Adipose tissue (tissue), 3 donors: ENCODE results near the gene DAPK1. TPM values are rescaled to one million over a fixed set of nuclear protein-coding genes. Genes with fewer than 3 reads are reported as not detected.

ENCODE experiments used
- H3K27ac ChIP-seq: one replicate; pipeline ENCODE4 v1.5.1; 2013; ENCODE audit warnings: low read depth, low read length
- whole genome bisulfite sequencing, 3 donors: extraction: QIAGEN DNeasy Blood & Tissue Kit; methylation state at CpG; one replicate each; pipeline ENCODE4 v1.1.7; 2013; 5-methylcytosine and 5-hydroxymethylcytosine counted together
- polyA plus RNA-seq, 3 donors: library from polyadenylated mRNA; stranded (reverse); fragments of 200-250 nt; gene quantifications; one replicate each; pipeline ENCODE4 v1.2.3, GENCODE V29; 2013
- donor health status: healthy with polysubstance abuse.
- donor health status: Bipolar disorder and iron deficiency.
- donor health status: healthy.

DAPK1 gene
- polyA plus RNA-seq, 3 donors: 7.4 to 39.8 (median 12.8) TPM

- no peak overlapping the region for H3K27ac ChIP-seq
- WGBS, 3 donors: 64 to 94% (median 77%) methylated on average over 7 of the region's 7 CpGs
Observed at GRCh38 chr9:87703636-87704276, 206.1 kb downstream of the DAPK1 start.

DNA sequence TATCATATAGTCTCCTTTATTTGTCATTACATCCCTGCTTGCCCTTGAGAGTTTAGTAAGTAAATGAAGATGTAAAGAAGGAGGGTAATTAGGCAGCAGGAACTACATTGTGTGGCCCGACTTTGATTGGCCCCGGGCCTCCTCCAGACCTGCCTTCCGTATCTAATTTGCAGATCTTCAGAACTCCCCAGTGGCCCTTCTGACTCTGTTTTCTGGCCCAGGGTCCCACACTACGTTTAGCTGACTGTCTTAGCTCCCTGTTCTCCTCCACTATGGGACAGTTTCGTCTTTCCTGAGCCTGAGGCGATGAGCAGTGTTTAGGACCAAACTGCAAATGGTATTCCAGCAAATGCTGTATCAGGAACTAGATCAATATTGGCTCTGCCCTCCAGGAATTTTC lies 206.7 kb downstream of the DAPK1 start:
- 72 to 85% (median 81%) methylated on average over 6 of the region's 6 CpGs for WGBS, 3 donors
- H3K27ac ChIP-seq: no peak overlapping the region

DNA sequence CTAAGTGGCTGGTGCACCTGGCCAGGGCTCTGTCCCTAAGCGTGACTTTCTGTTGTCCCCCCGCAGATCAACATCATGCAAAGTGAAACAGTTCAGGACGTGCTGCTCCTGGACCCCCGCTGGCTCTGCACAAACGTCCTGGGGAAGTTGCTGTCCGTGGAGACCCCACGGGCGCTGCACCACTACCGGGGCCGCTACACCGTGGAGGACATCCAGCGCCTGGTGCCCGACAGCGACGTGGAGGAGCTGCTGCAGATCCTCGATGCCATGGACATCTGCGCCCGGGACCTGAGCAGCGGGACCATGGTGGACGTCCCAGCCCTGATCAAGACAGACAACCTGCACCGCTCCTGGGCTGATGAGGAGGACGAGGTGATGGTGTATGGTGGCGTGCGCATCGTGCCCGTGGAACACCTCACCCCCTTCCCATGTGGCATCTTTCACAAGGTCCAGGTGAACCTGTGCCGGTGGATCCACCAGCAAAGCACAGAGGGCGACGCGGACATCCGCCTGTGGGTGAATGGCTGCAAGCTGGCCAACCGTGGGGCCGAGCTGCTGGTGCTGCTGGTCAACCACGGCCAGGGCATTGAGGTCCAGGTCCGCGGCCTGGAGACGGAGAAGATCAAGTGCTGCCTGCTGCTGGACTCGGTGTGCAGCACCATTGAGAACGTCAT lies 208.5 kb downstream of the DAPK1 start:
- WGBS, 3 donors: 95 to 97% (median 97%) methylated on average over 38 to 39 of the region's 39 CpGs
- no peak overlapping the region for H3K27ac ChIP-seq

DNA sequence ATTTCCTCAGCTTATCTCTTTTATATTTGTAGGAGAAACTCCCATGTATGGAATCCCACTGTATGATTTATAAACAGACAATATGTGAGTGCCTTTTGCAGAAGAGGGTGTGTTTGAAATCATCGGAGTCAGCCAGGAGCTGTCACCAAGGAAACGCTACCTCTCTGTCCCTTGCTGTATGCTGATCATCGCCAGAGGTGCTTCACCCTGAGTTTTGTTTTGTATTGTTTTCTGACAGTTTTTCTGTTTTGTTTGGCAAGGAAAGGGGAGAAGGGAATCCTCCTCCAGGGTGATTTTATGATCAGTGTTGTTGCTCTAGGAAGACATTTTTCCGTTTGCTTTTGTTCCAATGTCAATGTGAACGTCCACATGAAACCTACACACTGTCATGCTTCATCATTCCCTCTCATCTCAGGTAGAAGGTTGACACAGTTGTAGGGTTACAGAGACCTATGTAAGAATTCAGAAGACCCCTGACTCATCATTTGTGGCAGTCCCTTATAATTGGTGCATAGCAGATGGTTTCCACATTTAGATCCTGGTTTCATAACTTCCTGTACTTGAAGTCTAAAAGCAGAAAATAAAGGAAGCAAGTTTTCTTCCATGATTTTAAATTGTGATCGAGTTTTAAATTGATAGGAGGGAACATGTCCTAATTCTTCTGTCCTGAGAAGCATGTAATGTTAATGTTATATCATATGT lies 210.3 kb downstream of the DAPK1 start:
- H3K27ac ChIP-seq: no peak overlapping the region
- 59 to 74% (median 60%) methylated on average over 6 of the region's 6 CpGs for WGBS, 3 donors

- 78 to 84% (median 84%) methylated on average over 5 of the region's 5 CpGs for WGBS, 3 donors
- H3K27ac ChIP-seq: no peak overlapping the region
Observed at GRCh38 chr9:87708546-87708945, 210.9 kb downstream of the DAPK1 start.

DNA sequence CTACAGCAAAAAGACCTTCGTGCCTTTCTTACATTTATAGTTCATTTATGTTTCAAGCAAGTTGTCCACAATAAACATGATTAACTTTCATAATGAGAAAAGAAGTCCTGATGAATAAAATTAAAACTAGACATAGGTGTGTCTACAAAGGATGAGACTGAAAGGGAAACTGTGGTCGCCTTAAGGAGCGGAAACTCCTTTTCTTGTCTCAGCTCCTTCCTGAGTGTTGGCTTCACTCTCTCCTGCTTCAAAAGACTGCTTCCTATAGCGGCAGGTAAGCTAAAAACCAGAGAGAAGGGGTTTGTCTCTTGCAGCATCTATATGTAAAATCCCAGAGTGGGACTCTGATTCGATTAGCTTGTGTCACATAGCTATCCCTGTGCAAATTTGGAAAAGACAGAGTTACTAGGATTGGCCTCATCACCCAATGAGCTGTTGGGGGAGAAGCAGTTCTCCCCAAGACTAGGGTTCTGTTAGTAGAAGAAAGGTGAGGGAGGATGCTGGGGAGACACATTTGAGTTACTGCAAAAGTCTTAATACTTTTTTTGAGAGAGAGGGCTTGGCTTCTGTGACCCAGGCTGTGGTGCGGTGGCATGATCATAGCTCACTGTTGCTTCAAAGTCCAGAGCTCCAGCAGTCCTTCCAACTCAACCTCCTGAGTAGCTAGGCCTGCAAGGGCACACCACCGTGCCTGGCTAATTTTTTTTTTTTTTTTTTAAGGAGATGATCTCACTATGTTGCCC lies 211.5 kb downstream of the DAPK1 start:
- 81 to 87% (median 85%) methylated on average over 7 of the region's 7 CpGs for WGBS, 3 donors
- no peak overlapping the region for H3K27ac ChIP-seq

GRCh38 chr9:87710443-87710842 lies 212.8 kb downstream of the DAPK1 start:
- no peak overlapping the region for H3K27ac ChIP-seq
- WGBS, 3 donors: 81 to 95% (median 85%) methylated on average over 5 of the region's 5 CpGs

DNA sequence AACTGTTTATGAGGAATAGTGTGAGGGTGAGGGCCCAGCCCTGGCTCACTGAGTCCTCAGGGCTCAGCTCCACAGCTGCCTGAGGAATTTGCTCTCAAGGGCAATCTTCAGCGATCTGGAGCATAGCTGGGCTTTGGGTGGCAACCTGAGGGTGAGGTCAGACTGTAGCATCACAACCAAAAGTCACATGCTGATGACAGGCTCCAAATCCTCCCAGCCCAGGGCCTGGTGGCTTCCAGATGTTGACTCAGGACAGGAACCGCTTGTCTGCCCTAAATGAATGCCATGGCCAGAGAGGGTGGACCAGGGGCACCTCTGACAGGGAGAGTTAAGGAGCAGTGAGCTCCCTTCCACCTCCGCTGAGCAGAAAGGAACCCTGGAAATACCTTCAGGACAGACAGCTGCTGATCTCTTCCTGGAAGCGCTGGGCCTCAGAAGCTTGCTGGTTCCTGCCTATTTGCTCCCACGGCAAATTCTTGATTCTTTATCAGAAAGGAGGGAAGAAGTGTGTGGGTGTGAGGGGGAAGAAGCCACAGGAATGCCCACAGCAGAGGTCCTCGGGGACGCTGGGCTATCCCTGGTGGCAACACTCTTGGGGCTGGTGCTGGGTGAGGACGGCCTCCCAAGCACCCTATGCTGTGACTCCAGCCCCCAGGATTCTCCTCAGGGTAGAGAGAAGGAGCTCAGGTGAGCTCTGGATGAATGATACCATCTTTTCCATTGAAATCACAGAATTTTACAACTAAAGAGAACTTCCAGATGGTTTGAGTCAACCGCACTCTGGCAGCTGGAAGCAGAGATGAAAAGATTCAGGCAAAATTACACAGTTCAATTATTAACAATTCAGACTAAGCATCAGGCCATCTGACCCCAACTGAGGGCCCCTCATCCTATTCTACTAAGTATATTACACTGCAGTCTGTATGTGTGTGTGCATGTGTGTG lies 214.5 kb downstream of the DAPK1 start:
- H3K27ac ChIP-seq: peak overlapping the region; percentile 13
- 69 to 81% (median 72%) methylated on average over 9 of the region's 9 CpGs for WGBS, 3 donors

GRCh38 chr9:87712801-87713277 lies 215.2 kb downstream of the DAPK1 start:
- WGBS, 3 donors: 94 to 96% (median 95%) methylated on average over 6 of the region's 6 CpGs
- H3K27ac ChIP-seq: peak overlapping the region; percentile 58

DNA sequence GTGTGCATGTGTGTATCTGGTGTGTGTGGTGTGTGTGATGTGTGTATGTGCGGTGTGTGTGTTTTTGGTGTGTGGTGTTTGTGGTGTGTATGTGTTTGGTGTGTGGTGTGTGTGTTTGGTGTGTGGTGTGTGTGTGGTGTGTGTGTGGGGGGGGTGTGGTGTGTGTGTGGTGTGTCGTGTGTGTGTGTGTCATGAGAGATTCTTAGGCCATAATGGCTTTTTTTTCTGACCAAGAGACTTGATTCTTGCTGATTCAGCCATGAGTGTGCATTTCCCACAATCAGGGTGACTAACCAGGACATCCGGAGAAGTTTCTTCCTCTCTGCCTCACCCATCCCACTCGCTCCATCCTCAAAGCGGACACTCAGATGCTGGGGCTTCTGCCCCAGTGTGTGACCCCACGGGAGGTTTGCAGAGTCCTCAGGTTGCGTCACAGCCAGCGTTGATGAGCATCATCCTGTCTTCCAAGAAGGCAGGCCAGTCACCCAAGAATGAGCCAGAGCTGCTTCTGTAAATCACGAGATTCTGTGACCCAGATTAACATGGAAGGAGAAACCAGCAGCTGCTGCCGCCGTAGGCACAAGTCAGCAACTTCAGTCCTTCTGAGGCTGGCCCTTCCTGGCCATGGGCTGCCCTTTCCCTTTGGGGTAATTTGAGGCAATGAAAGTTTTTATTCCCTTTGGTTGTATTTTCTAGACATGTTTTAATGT lies 215.8 kb downstream of the DAPK1 start:
- H3K27ac ChIP-seq: peak overlapping the region; percentile 58
- WGBS, 3 donors: 21 to 63% (median 27%) methylated on average over 11 of the region's 11 CpGs

- WGBS, 3 donors: 45 to 72% (median 66%) methylated on average over 5 of the region's 5 CpGs
- H3K27ac ChIP-seq: no peak overlapping the region
Observed at GRCh38 chr9:87713988-87714330, 216.3 kb downstream of the DAPK1 start.

DNA sequence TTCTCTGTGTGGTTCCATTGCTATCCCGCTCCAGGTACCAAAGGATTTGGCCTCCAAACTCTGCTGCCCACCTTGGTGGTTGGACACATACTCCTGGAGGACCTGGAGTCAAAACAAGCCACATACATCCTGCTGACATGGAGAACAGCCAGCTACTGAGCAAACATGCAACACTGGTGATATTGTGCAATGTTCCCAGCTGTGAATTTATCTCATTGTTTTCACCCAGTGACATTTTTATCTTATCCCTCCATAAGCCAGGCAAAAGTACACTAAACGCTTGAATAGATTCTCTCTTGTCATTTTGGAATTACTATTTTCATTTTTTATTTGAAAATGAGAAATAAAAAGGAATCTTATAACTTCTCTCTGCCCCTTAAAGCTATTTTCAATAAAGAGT lies 217.2 kb downstream of the DAPK1 start:
- WGBS, 3 donors: 31 to 70% (median 61%) methylated on average over 2 of the region's 2 CpGs

GRCh38 chr9:87716141-87716540 lies 218.5 kb downstream of the DAPK1 start:
- H3K27ac ChIP-seq: no peak overlapping the region
- 78 to 83% (median 80%) methylated on average over 2 of the region's 2 CpGs for WGBS, 3 donors

More for the DNA sequence above, 217.2 kb downstream of the DAPK1 start:
- no peak overlapping the region for H3K27ac ChIP-seq

DNA sequence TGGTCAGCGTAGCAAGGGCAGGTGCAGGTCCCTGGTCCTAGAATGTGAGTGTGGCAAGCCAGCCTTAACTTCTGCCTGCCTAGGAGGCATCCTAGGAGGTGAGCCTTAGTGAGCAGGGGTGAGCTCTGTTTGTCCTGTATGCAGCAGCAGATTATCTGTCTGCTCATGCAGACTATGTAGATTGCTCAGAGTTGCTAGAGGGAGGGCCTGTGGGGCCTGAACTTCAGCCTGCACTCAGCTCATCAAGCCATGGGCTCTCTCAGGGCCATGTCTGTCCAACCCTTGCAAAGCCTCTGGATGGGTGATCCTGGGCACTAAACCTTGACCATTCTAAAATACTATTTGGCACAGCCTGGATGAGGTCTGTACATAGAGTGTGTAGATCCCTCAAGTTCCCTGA lies 219.8 kb downstream of the DAPK1 start:
- no peak overlapping the region for H3K27ac ChIP-seq
- WGBS, 3 donors: 75 to 94% (median 92%) methylated on average over 1 of the region's 1 CpG

DNA sequence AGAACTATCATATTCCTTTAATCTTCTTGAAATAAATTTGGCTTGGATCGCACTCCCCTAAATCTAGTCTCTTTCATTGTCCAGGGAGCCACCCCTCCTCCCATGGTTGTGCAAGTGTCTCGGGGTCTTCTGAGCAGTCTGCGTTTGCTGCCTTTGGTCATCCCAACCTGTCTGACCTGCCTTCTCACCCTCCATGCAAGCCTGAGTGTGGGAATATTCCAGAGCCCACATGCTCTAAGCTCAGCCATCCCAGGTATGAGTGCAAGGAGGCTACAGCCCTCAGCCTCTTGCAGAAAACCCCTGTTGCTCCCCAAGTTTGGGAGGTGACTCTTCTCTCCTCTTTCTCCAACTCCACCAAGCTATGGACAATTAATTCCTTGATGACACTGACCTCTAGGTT lies 220.6 kb downstream of the DAPK1 start:
- H3K27ac ChIP-seq: no peak overlapping the region
- WGBS, 3 donors: 88 to 98% (median 95%) methylated on average over 3 of the region's 3 CpGs

GRCh38 chr9:87718852-87719612 lies 221.4 kb downstream of the DAPK1 start:
- WGBS, 3 donors: 82 to 90% (median 84%) methylated on average over 6 of the region's 6 CpGs

DNA sequence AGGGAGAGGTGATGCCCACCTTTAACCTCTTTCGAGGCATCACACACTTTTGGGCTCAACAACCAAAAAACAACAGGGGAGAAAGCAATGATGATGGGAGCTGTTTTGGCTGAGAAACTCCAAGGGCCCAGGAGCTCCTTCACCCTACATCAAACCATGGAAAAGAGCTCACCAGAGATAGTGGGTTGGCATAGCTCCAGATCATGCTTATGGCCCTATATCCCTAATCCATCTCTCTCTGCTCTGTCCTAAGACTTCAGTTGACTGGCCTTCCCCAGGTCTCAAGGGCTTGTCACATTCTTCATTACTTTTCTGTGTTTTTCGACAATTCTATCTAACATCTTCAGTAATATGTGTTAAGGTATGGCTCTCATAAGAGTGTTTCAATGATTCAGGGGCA lies 222.5 kb downstream of the DAPK1 start:
- 91 to 96% (median 95%) methylated on average over 2 of the region's 2 CpGs for WGBS, 3 donors
- H3K27ac ChIP-seq: no peak overlapping the region

More at GRCh38 chr9:87718852-87719612, 221.4 kb downstream of the DAPK1 start:
- no peak overlapping the region for H3K27ac ChIP-seq
